Pancreas (tissue), 10 donors: ENCODE data around the gene BEGAIN. TPM values are rescaled to one million over a fixed set of nuclear protein-coding genes. Genes with fewer than 3 reads are reported as not detected.
A peak's percentile ranks its signal among the peaks of the same experiment; 100 is the strongest.

ENCODE experiments used
- ATAC-seq, 4 donors: fragments of 200-7000 bp; cut with Tn5 transposase; one replicate each; pipeline versions ENCODE4 v1.8.0 to v1.9.1; 2020; ENCODE audit warnings: mild to moderate bottlenecking in 4 of 4, moderate library complexity in 4 of 4
- DNase-seq, 6 donors: peaks; one replicate each; pipeline ENCODE4 v3.0.0-alpha.2; 2020
- FAIRE-seq: peaks from 2 replicates; lab custom pipeline; 2012; peaks lifted over from hg19 to GRCh38; lab: Jason Lieb, UNC
- H3K27ac ChIP-seq, 4 donors: fragments of 200-600 bp; sonication (generic); 1 replicate in 3 of 4; 2 replicates in 1 of 4; pipeline versions ENCODE4 v1.5.0 to v1.8.0; 2020
- H3K27me3 ChIP-seq, 4 donors: fragments of 200-600 bp; one replicate each; pipeline ENCODE4 v1.8.0; 2021
- H3K36me3 ChIP-seq, 3 donors: fragments of 200-600 bp; sonication (generic) in 1 of 3; one replicate each; pipeline versions ENCODE4 v1.5.0 to v1.8.0; 2020 to 2021
- H3K4me1 ChIP-seq, 3 donors: fragments of 200-600 bp; one replicate each; pipeline ENCODE4 v1.8.0; 2021
- H3K4me3 ChIP-seq, 4 donors: fragments of 200-600 bp; sonication (generic) in 2 of 4; one replicate each; pipeline versions ENCODE4 v1.5.0 to v1.8.0; 2020 to 2021
- H3K9me3 ChIP-seq, 4 donors: fragments of 200-600 bp; one replicate each; pipeline ENCODE4 v1.8.0; 2021
- CTCF ChIP-seq, 4 donors: fragments of 200-600 bp; sonication (generic) in 3 of 4; IDR thresholded peaks; one replicate each; pipeline versions ENCODE4 v1.5.0 to v1.8.0; 2021; ENCODE audit warnings: antibody characterized with exemption in 4 of 4
- WGBS, 2 donors: extraction: QIAGEN DNeasy Blood & Tissue Kit; methylation state at CpG; one replicate each; pipeline ENCODE4 v1.1.7; 2013; 5-methylcytosine and 5-hydroxymethylcytosine counted together
- intact Hi-C, 3 donors: fragments of 100-400 bp; cut with DNase I; formaldehyde crosslinking; loops; one replicate each; pipeline versions ENCODE4 v1.11.1 to v1.14.2; 2022
- polyA plus RNA-seq, 2 donors: library from polyadenylated mRNA; stranded (reverse); fragments of 200-250 nt; gene quantifications; one replicate each; pipeline ENCODE4 v1.2.3, GENCODE V29; 2013
- total RNA-seq, 6 donors: library from RNA; stranded (reverse); fragmentation: NEBNext Ultra II Directional in 4 of 6; extraction: Animal tissue kit (Norgen Biotek cat#: 25700) in 4 of 6; gene quantifications; one replicate each; pipeline versions ENCODE4 v1.2.1 to v1.2.4, GENCODE V29; 2021 to 2023
- donor health status: healthy with polysubstance abuse.
- donor health status: DM: no; HTN: no; CAD: no; lungs with moderate emphysema.
- donor health status: DM: no; HTN: no; CAD: no.
- donor health status: control.
- donor health status: control.
- donor health status: Bipolar disorder and iron deficiency.
- donor health status: DM: yes; HTN: yes; CAD: no.
- donor health status: DM: no; HTN: no; CAD: no.
- donor health status: DM: no; HTN: no; CAD: no.
- donor health status: DM: yes; HTN: yes; CAD: no.

BEGAIN gene
- total and polyA plus RNA-seq, 8 donors: 9.1 to 32.2 (median 15.4) TPM

- Histone ChIP-seq H3K4me1 (no peaks in the 10 kb centered on the region), H3K4me3 (no peak overlapping the region), H3K27ac (no peak overlapping the region), H3K27me3 (no peaks in the 10 kb centered on the region), H3K9me3 (no peaks in the 10 kb centered on the region), H3K36me3 (no peaks in the 10 kb centered on the region)
- TF ChIP-seq CTCF (IDR thresholded peaks at IDR 0.05): no peak
- intact Hi-C loops: no loop called here
- peak in 2 of 6 donors; percentile 6 to 35 for DNase-seq
- 82 to 85% methylated on average over 19 of the region's 19 CpGs for WGBS, 2 donors
- ATAC-seq: no peak
- no peak for FAIRE-seq
Measured at GRCh38 chr14:100608586-100609330, 21.5 kb upstream of the BEGAIN start.

- H3K27ac ChIP-seq: no peak overlapping the region
- ATAC-seq (no peak), DNase-seq (no peak), FAIRE-seq (no peak)
- 84 to 87% methylated on average over 3 of the region's 3 CpGs for WGBS, 2 donors
- no peaks in the 10 kb centered on the region for H3K4me1 ChIP-seq
- intact Hi-C loops: no loop called here
- H3K36me3 ChIP-seq: no peaks in the 10 kb centered on the region
- no peak overlapping the region for H3K4me3 ChIP-seq
- no peak for TF ChIP-seq CTCF (IDR thresholded peaks at IDR 0.05)
- no peaks in the 10 kb centered on the region for H3K9me3 ChIP-seq
- no peaks in the 10 kb centered on the region for H3K27me3 ChIP-seq
Measured at GRCh38 chr14:100608064-100608463, 20.8 kb upstream of the BEGAIN start.

- FAIRE-seq (no peak), ATAC-seq (no peak), DNase-seq (peak in 2 of 6 donors; percentile 7 to 39)
- Histone ChIP-seq H3K4me3 (no peak overlapping the region), H3K27me3 (no peaks in the 10 kb centered on the region), H3K9me3 (no peaks in the 10 kb centered on the region), H3K4me1 (no peaks in the 10 kb centered on the region), H3K36me3 (no peaks in the 10 kb centered on the region), H3K27ac (no peak overlapping the region)
- TF ChIP-seq CTCF (IDR thresholded peaks at IDR 0.05): no peak
- WGBS, 2 donors: 90 to 93% methylated on average over 10 of the region's 10 CpGs
- intact Hi-C loops: no loop called here
Measured at GRCh38 chr14:100607611-100607956, 20.4 kb upstream of the BEGAIN start.

GRCh38 chr14:100606687-100607610 lies 19.7 kb upstream of the BEGAIN start:
- no peaks in the 10 kb centered on the region for H3K4me1 ChIP-seq
- intact Hi-C loops: no loop called here
- H3K27ac ChIP-seq: no peak overlapping the region
- peak in 2 of 6 donors; percentile 6 to 25 for DNase-seq
- no peak for ATAC-seq
- no peak for FAIRE-seq
- no peaks in the 10 kb centered on the region for H3K36me3 ChIP-seq
- no peaks in the 10 kb centered on the region for H3K27me3 ChIP-seq
- H3K9me3 ChIP-seq: no peaks in the 10 kb centered on the region
- 85 to 87% methylated on average over 15 of the region's 15 CpGs for WGBS, 2 donors
- no peak overlapping the region for H3K4me3 ChIP-seq
- no peak for TF ChIP-seq CTCF (IDR thresholded peaks at IDR 0.05)
